NCI-H2196 treated with DMSO at 0.1 percent for 48 hours (cell line): ENCODE results near the gene FGFR2.
"Not testable (repeated sequence)": the region's sequence is repeated elsewhere in the genome, so short reads cannot be mapped to it uniquely, and the experiment has no call there.

Experiments used
- DNase-seq: peaks from one replicate; lab custom pipeline; 2025; ENCODE audit not compliant: unreplicated experiment; lab: John Stamatoyannopoulos, UW

FGFR2 gene

DNA sequence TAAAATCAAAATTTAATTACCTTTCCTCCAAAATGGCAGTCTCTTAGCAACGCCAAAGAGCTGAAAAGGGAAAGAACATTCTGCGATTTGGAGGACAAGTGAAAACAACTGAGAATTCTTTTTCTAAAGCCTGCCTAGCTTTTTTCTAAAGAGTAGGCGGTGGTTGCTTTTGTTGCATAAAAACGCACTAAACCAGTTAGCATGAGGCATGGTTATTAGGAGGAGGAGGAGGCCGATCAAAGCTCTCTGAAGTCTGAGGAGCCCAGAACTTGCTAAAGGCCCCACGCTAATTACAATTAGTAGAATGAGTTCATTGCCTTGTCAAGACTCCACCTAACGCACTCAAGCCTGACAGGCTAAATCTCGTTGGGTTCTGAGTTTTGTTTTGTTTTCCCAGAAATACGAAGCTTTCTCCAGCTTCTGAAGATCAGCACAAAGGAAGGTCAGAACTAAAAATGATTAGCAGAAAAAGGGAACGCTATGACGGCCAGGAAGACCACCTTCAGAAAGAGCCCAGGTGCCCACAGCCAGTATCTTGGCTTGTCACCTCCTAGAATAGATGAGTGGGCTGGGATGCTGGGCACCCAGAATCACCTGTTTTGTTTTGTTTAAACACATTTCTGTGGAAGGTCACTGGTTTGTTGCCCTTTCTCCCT, 72.0 kb downstream of the FGFR2 start:
- DNase-seq = no peak

DNA sequence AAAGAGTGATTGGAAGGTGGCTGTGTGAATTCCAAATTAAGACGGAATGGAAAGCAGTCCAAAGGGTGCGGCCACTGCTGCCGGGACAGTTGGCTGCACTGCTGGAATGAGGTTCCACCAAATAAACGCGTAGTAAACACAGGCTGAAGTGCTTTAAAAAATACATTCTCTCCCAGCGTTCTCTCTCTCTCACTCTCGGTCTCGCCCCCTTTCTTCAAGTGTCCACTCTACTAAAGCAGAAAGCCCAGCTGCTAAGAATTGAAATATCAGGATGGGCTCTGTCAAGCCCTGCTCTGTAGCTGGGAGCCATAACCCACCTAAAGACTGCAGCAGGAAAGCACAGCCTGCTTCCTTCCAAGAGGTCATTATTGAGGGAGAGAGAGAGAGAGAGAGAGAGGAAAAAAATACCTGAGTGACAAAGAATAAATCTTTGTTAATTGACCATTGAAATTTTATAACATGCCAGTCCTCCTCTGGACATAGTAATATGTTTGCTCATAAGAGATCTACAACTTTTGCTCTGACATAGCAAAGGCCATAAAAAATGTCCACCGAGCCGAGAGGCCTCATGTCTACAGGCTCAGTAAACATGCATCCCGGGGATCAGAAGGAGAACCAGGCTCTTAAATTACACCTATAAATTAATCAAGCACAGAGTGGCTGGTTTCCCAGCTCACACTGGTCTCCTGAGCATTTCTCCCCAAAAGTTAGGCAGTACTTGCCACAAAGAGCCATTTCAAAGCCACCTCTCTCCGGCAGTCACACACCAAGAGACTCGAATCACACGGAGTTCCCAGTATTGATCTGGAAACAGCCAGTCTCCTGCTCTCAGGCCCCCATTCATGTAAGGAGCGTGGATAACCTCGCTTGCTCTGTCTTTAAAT, 72.8 kb downstream of the FGFR2 start:
- DNase-seq = no peak

DNA sequence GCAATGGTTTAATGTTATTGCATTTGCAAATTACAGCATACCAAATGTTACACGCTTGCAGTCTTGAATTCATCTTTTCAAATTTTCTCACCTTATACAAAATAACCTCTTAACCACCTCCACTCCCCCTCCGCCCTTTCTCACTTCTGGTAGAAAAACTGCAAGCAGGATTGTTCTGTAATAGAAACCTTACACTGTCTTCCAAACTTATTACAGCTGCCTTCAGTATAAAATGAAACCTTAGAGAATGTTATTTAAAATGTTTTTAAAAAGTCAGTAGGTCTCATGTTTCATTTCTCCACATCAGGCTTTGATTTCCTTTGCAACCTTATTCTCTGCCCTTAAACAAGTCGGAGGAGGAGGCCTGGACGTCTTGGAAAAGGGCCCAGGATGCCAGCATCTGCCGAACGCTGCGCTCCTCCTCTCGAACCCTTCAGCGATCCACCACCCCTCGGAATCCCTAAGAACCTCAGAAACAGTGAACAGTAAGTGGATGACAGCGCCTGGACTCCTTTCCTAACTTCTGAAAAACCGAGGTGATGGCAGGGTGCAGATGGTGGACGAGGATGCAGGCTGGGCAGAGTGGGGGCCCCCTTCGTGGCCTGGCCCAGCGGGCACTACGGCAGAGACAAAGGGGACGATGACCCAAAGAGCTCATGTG, 74.0 kb downstream of the FGFR2 start:
- DNase-seq = no peak

DNA sequence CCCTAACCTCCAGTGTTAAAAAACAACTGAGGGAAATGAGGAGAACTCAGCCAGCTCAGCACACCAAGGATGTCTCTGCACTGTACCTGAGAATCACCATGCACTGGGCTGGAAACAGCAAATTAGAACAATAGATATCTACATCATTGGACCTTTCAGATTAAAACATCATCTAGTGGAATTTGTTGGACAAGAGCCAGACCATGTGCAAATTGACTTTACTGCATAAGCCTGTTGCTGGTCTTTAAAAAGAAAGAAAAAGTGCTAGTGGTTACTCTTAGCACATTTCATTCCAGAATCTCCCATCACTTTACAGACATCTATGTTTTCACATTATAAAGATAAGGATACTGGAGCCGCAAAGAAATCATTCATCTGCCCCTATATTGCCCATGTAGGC, 75.4 kb downstream of the FGFR2 start:
- no peak for DNase-seq

DNA sequence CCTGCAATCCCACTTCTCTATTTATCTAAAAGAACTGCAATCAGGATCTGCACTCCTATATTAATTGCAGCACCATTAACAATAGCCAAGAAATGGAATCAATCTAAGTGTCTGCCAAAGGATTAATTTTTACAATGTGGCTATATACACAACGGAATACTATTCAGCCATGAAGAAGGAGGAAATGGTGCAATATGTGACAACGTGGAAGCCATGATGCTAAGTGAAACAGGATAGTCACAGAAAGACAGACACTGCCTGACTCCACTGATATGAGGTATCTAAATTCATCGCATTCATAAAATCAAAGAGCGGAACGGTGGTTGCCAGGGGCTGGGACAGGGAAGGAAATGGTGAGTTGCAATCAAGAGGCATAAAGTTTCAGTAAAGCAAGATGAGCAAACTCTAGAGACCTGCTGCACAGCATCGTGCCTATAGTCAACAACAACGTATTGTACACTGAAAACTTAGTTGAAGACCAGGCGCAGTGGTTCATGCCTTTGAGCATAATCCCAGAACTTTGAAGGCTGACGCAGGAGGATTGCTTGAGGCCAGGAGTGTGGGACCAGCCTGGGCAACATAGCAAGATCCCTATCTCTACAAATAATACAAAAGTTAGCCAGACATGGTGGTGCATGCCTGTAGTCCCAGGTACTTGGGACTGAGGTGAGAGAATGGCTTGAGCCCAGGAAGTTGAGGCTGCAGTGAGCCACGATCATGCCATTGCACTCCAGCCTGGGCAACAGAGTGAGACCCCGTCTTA, 76.3 kb downstream of the FGFR2 start:
- no peak for DNase-seq

DNA sequence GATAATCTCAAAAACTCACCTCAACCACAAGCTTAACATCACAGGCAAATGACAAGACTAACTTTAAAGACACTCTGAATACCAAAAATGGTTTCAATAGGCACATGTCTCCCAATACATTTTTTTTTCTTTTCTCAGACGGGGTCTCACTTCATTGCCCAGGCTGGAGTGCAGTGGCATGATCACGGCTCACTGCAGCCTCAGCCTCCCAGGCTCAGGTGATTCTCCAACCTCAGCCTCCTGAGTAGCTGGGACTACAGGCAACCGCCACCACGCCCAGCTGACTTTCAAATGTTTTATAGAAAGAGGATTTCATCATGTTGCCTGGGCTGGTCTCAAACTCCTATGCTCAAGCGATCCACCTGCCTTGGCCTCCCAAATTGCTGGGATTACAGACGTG, 77.7 kb downstream of the FGFR2 start:
- not testable (repeated sequence) for DNase-seq

DNA sequence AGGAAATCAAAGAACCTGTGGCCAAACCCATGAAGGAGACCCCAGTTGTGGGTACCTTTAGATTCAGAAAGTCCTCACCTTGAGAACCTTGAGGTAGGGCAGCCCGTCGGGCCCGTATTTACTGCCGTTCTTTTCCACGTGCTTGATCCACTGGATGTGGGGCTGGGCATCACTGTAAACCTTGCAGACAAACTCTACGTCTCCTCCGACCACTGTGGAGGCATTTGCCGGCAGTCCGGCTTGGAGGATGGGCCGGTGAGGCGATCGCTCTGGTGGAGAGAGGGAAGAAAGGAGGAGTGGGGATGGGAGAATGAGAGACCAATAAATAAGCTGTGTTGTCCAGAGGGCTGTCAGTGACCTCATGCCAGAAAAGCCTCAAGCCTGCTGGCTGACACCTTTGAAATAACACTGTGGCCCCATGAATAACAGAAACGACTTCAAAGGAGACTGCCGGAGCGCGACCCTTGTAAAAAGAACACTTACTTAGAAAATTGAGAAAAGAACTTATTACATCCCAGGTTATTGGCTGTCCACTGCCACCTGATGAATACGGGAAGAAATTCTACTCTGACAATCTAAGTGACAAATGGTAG, 78.2 kb downstream of the FGFR2 start:
- no peak for DNase-seq

DNA sequence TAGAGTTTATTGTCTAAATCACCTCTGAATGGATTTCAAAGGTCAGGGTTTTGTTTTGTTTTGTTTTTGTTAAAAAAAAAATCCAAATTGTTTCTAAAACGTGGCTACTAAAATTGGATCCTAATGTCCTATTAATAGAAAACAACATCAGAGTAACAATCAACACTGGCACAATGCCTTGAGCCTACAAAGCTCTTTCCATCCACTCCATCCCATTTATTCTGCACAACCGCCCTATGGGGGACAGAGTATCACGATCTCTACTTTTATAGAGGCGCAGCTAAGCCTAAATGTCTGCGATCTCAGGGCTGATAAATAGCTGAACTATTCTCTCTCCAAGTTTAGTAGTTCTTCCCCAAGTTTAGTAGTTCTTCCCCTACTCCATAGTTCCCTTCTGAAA, 78.8 kb downstream of the FGFR2 start:
- no peak for DNase-seq

DNA sequence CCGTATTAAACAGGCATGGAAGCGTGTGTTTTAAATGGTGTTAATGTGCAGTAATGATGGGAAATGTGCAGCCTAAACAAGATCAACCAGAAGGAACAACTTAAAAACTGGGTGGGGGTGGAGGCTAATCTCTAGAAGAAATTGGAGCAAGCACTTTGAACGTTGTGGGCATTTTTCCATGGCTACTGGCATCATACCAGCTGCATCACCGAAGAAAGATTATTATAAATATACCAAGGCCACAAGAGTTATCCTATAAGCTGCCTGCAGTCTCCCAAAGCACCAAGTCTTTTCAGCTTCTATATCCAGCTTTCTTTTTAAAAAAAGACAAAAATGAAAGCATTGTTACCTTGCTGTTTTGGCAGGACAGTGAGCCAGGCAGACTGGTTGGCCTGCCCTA, 79.9 kb downstream of the FGFR2 start:
- no peak for DNase-seq

DNA sequence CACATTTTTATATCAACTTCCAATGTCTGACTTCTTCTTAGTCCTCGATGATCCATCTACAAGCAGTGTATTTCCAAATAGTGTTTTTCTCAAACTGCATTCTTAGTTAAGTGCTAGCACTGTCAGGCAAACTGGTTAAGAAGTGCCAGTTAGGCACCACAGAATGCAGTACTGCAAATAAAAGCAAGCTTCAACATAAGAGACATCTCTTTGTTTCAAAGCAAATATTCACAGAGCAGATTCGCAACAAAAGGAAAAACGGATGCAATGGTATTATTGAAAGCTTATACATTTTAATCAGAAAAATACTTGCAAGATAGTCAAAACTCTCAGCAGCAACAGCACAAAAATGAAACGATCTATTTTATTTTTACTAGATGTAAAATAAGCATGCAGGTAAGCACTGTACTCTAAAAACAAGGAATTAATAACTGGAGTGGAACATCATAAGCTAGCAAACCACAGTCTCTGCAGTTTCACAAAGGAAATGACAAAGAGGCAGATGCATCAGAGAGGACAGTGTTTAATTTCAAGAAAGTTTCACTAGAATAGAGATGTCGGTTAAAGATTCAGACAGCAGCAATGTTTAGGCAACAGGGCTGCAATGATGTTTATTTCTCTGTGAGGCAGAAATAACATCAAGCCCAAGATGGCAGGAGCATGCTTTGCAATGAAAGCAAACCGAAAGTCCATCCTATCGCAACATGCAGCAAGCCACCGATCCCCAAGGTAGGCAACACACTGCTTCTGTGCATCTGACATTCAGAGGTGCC, 82.0 kb downstream of the FGFR2 start:
- no peak for DNase-seq

DNA sequence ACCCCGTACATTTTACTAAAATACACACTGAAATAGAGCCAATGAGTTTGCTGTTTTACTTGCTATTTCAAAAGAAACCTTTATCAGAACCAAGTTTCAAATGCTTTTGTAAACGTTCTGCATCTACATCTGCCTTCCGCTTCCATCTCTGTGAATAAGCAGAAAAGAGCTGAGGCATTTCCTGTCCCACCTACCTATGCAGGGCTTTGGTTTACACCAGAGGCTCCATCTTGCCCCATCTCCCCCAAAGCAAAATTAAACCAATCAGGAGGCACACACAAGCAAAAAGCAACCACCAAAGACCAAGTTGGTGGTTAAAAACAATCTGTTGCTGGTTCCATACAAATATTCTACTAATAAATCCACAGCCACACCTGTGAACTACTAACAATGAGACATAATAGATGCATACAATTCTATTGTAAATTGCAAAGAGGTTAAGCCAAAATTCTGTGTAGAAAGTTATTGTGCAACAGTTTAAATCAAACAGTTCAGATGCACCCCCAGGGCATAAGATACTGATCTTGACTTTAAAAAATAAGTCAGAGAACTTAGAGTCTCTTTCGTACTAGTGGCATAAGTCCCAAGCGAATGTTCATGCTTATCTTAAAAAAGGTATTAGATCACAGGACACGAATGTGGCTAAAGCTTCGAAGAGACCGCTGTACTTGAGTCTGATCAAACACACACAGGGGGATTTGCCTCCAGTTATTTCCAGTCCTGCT, 83.9 kb downstream of the FGFR2 start:
- no peak for DNase-seq

DNA sequence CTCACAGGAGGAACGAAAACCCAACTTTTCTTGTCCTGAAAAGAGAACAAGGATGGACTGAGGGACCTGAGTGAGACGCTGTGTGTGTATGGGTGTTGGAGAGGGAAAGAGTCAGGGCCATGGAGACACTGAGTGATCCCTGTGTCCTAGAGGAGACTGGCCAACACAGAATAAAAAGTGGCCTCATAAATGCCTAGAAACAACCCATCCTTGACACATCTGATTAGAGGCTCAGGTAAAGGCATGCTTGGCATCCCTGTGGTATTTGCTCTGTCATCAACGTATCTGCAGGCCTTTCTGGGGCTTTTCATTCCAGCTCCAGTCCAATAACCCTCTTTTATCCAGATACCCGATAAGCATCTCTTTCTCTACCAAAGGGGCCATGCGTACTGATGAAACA, 86.3 kb downstream of the FGFR2 start:
- no peak for DNase-seq

DNA sequence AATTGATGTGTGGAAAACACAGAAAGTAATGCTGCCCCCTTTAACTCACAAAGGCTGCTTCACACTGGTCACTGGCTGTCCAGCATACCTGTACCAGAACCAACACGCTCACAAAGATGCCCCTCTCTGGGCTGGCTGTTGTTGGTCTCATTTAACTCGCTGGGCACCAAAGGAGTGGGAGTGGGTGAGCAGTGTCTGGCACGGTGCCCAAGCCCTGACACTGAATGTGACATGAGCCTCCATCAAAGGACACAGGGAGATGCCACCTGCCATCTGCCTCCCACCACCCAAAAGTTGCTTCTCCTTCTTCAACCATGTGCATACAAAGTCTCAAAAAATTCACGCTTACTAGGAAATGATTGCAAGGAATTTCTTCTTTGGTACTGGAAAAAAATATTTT, 86.8 kb downstream of the FGFR2 start:
- DNase-seq = no peak

DNA sequence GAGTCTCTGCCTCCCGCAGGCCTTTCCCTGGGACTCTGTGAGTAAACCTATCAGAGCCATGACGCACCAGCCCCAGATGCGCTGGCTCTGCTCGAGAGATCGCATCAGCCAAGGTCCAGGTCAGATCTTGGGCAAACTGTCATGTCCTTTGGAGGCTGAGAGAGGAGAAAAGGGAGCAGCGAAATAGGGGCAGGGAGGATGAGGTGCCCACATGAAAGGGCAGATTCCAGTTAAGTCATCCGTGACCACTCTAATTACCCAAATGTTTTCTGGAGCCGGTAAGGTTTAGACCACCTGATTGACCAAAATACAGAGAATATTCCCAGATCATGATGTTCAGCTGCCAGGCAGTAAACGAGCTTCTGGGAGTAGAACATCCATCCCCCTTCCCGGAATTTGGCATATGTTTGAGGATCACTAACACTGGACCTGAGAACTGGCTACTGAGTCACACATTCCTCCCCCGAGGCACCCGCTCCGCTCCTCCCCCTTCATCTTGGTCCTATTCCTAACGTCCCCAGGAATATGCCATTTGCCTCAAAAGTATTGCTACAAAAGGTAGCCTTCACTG, 88.0 kb downstream of the FGFR2 start:
- DNase-seq = no peak

DNA sequence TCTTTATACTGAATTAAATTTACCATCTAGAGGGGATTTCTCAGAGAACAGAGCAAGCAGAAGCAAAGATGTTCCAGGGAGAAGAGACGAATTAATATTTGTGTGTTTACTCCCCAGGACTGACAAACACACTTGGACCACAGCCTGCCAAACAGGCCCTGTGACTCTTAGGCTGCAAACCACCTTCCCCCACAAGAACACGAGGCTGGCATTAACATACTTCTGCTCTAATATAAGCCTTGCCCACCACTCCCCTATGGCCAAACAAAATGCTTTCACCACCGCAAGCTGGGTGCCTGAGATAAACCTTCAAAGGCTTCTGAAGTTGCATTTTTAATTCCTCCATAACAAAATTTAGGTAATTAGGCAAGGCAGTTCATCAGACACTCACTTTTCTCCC, 88.4 kb downstream of the FGFR2 start:
- DNase-seq = no peak

DNA sequence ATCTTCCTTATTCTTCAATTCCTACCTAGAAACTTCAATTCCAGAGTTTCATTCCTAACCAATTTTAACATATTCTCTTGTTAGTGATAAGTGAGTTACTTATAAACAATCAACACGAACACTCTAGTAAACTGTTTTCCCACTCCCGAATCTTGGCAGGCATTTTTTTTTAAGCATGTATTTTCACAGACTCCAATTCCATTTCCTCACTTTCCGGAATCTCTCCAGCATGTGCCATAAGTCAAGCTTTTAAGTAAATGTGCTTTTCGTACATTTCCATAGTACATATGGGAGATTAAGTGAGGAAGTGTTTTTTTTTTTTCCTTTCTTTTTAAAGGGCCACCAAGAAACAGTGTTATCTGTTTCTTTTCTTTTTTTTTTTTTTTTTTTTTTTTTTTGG, 89.1 kb downstream of the FGFR2 start:
- no peak for DNase-seq

DNA sequence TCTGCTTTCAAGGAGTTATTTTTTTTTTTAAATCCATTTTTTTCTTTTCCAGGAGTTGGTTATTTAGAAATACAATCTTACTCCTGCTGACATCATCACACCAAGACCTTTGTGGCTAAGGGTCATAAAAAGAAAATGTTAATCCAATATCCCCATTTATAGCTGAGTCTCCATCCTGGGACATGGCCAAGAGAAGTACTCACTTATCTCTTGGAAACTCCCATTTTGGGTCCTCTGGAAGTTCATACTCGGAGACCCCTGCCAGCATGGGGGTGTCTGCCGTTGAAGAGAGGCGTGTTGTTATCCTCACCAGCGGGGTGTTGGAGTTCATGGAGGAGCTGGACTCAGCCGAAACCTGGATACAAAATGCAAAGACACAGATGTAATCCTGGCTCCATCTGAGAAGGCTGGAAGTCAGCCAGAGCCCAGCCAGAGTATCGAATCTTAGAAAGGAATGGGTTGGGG, 94.6 kb downstream of the FGFR2 start:
- DNase-seq = no peak

DNA sequence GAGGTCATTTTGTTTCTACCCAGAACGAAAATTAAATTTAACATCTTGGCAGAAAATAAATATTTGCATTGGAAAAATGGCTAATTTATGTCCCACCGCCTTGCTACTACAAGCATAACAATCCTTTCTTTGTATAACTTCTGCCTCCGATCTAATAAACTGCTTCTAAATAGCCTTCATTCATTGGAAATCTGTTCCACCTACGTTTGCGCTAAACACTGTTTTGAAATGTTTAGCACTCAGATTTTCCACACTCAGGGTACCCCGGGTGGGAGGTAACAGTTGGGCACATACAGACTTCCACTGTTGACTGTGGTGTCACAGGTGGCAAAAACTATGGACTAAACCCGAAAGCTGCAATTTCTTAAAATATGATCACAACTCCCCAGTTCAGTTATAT, 96.4 kb downstream of the FGFR2 start:
- DNase-seq = no peak

DNA sequence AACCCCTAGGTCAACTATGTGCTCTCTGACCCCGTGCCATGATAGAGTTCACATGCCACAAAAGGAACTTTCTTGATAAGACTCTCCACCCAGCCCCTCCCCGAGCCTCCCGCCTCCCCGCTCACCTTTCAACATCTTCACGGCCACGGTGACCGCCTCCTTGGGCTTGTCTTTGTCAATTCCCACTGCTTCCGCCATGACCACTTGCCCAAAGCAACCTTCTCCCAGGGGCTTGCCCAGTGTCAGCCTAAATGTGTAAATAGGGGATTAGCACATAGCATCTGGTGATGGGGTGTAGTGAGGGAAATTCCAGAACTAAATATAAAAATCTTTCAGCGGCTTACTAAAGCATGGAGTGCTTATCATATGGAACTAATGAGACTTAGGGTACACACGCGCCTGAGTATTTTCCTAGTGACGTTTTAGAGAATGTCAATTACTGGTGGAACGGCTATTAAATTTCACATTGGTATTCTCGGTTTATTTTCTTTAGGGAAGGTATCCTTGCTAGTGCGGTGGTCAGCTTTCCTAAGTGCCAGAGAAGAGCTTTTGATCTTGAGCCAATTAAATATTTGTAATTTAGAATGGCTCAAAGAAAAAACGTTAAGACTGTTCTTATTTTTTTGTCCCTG, 97.4 kb downstream of the FGFR2 start:
- DNase-seq = no peak
